GM18867 (cell line): ENCODE results near the gene GNAS-AS1.

Experiments used
- ATAC-seq: cut with Tn5 transposase; IDR thresholded peaks from one replicate; pipeline ENCODE4 v1.9.1; 2021; ENCODE audit warnings: mild to moderate bottlenecking, moderate library complexity; ENCODE audit not compliant: unreplicated experiment

The GNAS-AS1 gene

GRCh38 chr20:58850693-58851174 lies at the start of gene GNAS-AS1:
GNAS-AS1 (minus strand) TSS chr20:58850902.
- peak; percentile 82 for ATAC-seq

GRCh38 chr20:58900397-58900796 lies 49.7 kb upstream of the GNAS-AS1 start:
- no peak for ATAC-seq

- no peak for ATAC-seq
Measured at GRCh38 chr20:58899512-58899911, 48.8 kb upstream of the GNAS-AS1 start.

- ATAC-seq: no peak
Measured at GRCh38 chr20:58898629-58899408, 48.1 kb upstream of the GNAS-AS1 start.

- no peak for ATAC-seq
Measured at GRCh38 chr20:58897488-58897887, 46.8 kb upstream of the GNAS-AS1 start.

GRCh38 chr20:58896820-58897219 lies 46.1 kb upstream of the GNAS-AS1 start:
- ATAC-seq: no peak

GRCh38 chr20:58895448-58896180 lies 44.9 kb upstream of the GNAS-AS1 start:
- ATAC-seq: no peak

- no peak for ATAC-seq
Measured at GRCh38 chr20:58894652-58895447, 44.1 kb upstream of the GNAS-AS1 start.

- ATAC-seq: no peak
Measured at GRCh38 chr20:58893355-58894120, 42.8 kb upstream of the GNAS-AS1 start.

GRCh38 chr20:58892932-58893224 lies 42.2 kb upstream of the GNAS-AS1 start:
- ATAC-seq: no peak

- ATAC-seq: no peak
Measured at GRCh38 chr20:58892141-58892931, 41.6 kb upstream of the GNAS-AS1 start.

GRCh38 chr20:58891718-58892140 lies 41.0 kb upstream of the GNAS-AS1 start:
- no peak for ATAC-seq

GRCh38 chr20:58891086-58891717 lies 40.5 kb upstream of the GNAS-AS1 start:
- peak; percentile 31 for ATAC-seq

GRCh38 chr20:58890518-58891085 lies 39.9 kb upstream of the GNAS-AS1 start:
- ATAC-seq: peak; percentile 27

GRCh38 chr20:58889798-58890517 lies 39.3 kb upstream of the GNAS-AS1 start:
- ATAC-seq: no peak

GRCh38 chr20:58889334-58889760 lies 38.6 kb upstream of the GNAS-AS1 start:
- ATAC-seq: no peak

GRCh38 chr20:58888521-58889333 lies 38.0 kb upstream of the GNAS-AS1 start:
- peak; percentile 35 for ATAC-seq

GRCh38 chr20:58888103-58888502 lies 37.4 kb upstream of the GNAS-AS1 start:
- no peak for ATAC-seq
